ENCODE results near the gene G0S2.

Gene G0S2

DNA sequence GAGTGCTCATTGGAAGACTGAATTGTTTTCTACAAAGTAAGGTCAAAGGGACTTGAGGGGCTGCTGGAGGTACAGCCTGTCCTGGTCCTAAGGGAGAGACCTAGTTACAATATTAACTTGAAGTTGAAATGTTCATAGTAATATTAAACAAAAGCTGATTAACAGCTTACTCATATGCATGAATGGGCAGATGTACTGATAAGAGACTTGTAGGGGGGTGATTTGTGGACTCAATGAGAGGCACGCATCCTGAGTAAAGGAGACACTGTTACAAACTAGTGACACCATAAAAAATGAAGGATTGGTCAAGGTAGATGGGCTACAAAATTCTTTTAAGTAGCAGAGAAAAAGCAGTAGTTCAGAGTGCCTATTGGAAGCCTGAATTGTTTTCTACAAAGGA lies 32.1 kb downstream of the G0S2 start:
- H3K36me3 ChIP-seq (ENCODE audit: insufficient read depth, low read length), result no peaks in the 10 kb centered on the region
- TF ChIP-seq, protein P1, sequence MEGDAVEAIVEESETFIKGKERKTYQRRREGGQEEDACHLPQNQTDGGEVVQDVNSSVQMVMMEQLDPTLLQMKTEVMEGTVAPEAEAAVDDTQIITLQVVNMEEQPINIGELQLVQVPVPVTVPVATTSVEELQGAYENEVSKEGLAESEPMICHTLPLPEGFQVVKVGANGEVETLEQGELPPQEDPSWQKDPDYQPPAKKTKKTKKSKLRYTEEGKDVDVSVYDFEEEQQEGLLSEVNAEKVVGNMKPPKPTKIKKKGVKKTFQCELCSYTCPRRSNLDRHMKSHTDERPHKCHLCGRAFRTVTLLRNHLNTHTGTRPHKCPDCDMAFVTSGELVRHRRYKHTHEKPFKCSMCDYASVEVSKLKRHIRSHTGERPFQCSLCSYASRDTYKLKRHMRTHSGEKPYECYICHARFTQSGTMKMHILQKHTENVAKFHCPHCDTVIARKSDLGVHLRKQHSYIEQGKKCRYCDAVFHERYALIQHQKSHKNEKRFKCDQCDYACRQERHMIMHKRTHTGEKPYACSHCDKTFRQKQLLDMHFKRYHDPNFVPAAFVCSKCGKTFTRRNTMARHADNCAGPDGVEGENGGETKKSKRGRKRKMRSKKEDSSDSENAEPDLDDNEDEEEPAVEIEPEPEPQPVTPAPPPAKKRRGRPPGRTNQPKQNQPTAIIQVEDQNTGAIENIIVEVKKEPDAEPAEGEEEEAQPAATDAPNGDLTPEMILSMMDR (IDR thresholded peaks at IDR 0.05; ENCODE audit: low read length), result no peak
- no peak for TF ChIP-seq EZH2 (IDR thresholded peaks at IDR 0.05; ENCODE audit: borderline replicate concordance, low read length)
- H2AFZ ChIP-seq (ENCODE audit: low read length), result no peak overlapping the region
- no peak overlapping the region for H3K27ac ChIP-seq (ENCODE audit: low read depth, low read length, poor library complexity, severe bottlenecking)
- H3K27me3 ChIP-seq (ENCODE audit: insufficient read depth, low read length), result no peaks in the 10 kb centered on the region
- H3K9ac ChIP-seq (ENCODE audit: low read length), result no peak overlapping the region
- no peaks in the 10 kb centered on the region for H4K20me1 ChIP-seq (ENCODE audit: insufficient read depth, low read length)
- no peaks in the 10 kb centered on the region for H3K4me1 ChIP-seq (ENCODE audit: insufficient read depth, low read length, severe bottlenecking)
- no peak overlapping the region for H3K4me2 ChIP-seq (ENCODE audit: low read length)
- H3K4me3 ChIP-seq (ENCODE audit: low read depth, low read length, poor library complexity, severe bottlenecking), result no peak overlapping the region
- no peaks in the 10 kb centered on the region for H3K9me3 ChIP-seq (ENCODE audit: low read length)
- no peaks in the 10 kb centered on the region for H3F3A ChIP-seq (ENCODE audit: insufficient read depth, low read length)
- H3K79me2 ChIP-seq (ENCODE audit: insufficient read depth, low read length), result no peaks in the 10 kb centered on the region
- H3K9me2 ChIP-seq (ENCODE audit: low read depth, low read length), result no peaks in the 10 kb centered on the region

- no peaks in the 10 kb centered on the region for H3K79me2 ChIP-seq (ENCODE audit: insufficient read depth, low read length)
- no peak overlapping the region for H3K4me3 ChIP-seq (ENCODE audit: low read depth, low read length, poor library complexity, severe bottlenecking)
- no peak overlapping the region for H2AFZ ChIP-seq (ENCODE audit: low read length)
- H3K9me3 ChIP-seq (ENCODE audit: low read length), result no peaks in the 10 kb centered on the region
- no peaks in the 10 kb centered on the region for H3K9me2 ChIP-seq (ENCODE audit: low read depth, low read length)
- no peaks in the 10 kb centered on the region for H3F3A ChIP-seq (ENCODE audit: insufficient read depth, low read length)
- H3K36me3 ChIP-seq (ENCODE audit: insufficient read depth, low read length), result no peaks in the 10 kb centered on the region
- no peak overlapping the region for H3K4me2 ChIP-seq (ENCODE audit: low read length)
- no peaks in the 10 kb centered on the region for H3K27me3 ChIP-seq (ENCODE audit: insufficient read depth, low read length)
- TF ChIP-seq, protein P1 (IDR thresholded peaks at IDR 0.05; ENCODE audit: low read length), result no peak
- no peak for TF ChIP-seq EZH2 (IDR thresholded peaks at IDR 0.05; ENCODE audit: borderline replicate concordance, low read length)
- H4K20me1 ChIP-seq (ENCODE audit: insufficient read depth, low read length), result no peaks in the 10 kb centered on the region
- H3K27ac ChIP-seq (ENCODE audit: low read depth, low read length, poor library complexity, severe bottlenecking), result no peak overlapping the region
- no peaks in the 10 kb centered on the region for H3K4me1 ChIP-seq (ENCODE audit: insufficient read depth, low read length, severe bottlenecking)
- H3K9ac ChIP-seq (ENCODE audit: low read length), result no peak overlapping the region
These were observed 33.1 kb downstream of the G0S2 start for GRCh38 chr1:209708297-209708696.

- no peaks in the 10 kb centered on the region for H3K4me1 ChIP-seq (ENCODE audit: insufficient read depth, low read length, severe bottlenecking)
- H3K27me3 ChIP-seq (ENCODE audit: insufficient read depth, low read length), result no peaks in the 10 kb centered on the region
- no peaks in the 10 kb centered on the region for H3K79me2 ChIP-seq (ENCODE audit: insufficient read depth, low read length)
- no peak overlapping the region for H3K4me2 ChIP-seq (ENCODE audit: low read length)
- H2AFZ ChIP-seq (ENCODE audit: low read length), result no peak overlapping the region
- no peaks in the 10 kb centered on the region for H4K20me1 ChIP-seq (ENCODE audit: insufficient read depth, low read length)
- no peak for TF ChIP-seq EZH2 (IDR thresholded peaks at IDR 0.05; ENCODE audit: borderline replicate concordance, low read length)
- TF ChIP-seq, protein P1 (IDR thresholded peaks at IDR 0.05; ENCODE audit: low read length), result no peak
- H3K4me3 ChIP-seq (ENCODE audit: low read depth, low read length, poor library complexity, severe bottlenecking), result no peak overlapping the region
- no peaks in the 10 kb centered on the region for H3K9me3 ChIP-seq (ENCODE audit: low read length)
- no peaks in the 10 kb centered on the region for H3K9me2 ChIP-seq (ENCODE audit: low read depth, low read length)
- no peak overlapping the region for H3K9ac ChIP-seq (ENCODE audit: low read length)
- H3K27ac ChIP-seq (ENCODE audit: low read depth, low read length, poor library complexity, severe bottlenecking), result no peak overlapping the region
- no peaks in the 10 kb centered on the region for H3F3A ChIP-seq (ENCODE audit: insufficient read depth, low read length)
- H3K36me3 ChIP-seq (ENCODE audit: insufficient read depth, low read length), result no peaks in the 10 kb centered on the region
These were observed 34.9 kb downstream of the G0S2 start for GRCh38 chr1:209710093-209710492.

All from OCI-LY1 (cell line).